NCI-H187 (cell line): ENCODE results near the gene C12orf54.
"Not testable (repeated sequence)": the region's sequence is repeated elsewhere in the genome, so short reads cannot be mapped to it uniquely, and the experiment has no call there.

ENCODE experiments used
- DNase-seq, 2 experiments: peaks; one replicate each; lab custom pipeline; 2025; lab: John Stamatoyannopoulos, UW

Gene C12orf54

DNA sequence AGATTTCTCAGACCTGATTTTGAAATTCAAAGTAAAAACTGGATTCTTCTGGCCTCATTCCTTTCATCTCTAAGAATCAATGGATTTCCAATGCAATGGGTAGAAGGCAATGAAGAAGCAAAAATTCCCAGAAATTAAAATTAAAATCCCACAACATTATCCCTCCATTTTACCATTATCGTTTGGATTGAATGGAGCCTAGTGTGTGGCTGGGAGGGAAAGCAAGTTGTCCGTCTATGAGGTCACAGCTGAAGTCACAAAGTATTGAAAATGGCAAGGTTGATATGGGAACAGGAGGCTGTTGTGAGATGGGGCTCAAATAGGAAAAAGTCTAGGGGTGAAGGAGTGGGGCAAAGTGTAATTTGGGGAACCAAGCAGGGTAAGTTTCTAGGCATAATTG, at the start of gene C12orf54:
C12orf54 (plus strand) TSS at position 301 of the 400 bp plus-strand sequence. CDS start 799 bp downstream, outside the sequence.
- DNase-seq = no peak

DNA sequence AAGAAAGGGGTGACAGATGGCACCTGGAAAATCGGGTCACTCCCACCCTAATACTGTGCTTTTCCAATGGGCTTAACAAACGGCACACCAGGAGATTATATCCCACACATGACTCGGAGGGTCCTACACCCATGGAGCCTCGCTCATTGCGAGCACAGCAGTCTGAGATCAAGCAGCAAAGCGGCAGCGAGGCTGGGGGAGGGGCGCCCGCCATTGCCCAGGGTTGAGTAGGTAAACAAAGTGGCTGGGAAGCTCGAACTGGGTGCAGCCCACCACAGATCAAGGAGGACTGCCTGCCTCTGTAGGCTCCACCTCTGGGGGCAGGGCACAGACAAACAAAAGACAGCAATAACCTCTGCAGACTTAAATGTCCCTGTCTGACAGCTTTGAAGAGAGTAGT, 48.3 kb upstream of the C12orf54 start:
- DNase-seq = not testable (repeated sequence)

DNA sequence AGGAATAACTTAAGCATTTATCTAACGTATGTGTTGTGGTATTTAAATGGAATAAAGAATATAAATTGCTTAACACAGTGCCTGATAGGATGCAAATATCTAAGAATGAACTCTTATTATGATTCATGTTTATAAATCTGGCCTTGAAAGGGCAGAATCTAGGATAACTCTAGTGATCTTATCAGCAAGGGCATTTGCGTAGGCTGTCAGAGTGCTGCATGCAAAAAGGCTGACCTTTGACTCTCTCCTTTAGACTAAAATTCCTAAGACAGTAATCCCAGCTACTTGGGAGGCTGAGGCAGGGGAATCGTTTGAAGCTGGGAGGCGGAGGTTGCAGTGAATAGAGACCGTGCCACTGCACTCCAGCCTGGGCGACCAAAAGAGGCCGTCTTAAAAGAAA, 41.2 kb upstream of the C12orf54 start:
- no peak for DNase-seq

DNA sequence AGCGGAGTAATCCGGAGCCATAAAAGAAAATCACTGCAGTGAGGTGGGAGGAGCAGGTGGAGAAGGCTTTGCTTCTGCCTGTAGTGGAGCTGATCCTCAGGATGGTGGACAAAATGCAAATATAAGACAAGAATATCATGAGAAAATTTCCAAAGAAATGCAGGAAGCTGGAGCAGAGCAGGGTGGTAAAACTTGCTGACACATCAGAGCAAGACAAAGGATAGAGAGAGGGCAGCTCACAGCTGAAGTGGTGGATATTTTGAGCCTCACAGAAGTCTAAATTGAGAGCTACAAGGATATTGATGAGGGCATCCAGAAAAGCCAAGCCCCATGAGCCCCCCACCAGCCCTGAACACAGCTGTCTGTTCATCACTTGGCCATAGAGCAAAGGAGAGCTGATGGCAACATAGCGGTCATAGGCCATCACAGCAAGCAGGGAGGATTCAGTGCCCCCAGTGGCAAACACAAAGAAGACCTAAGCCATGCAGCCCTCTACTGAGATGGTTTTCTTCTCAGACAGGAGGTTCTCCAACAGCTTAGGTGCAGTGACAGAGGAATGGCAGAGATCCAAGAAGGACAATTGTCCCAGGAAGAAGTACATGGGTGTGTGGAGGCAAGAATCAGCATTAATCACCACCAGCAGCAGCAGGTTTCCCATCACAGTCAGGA, 40.0 kb upstream of the C12orf54 start:
- no peak for DNase-seq

DNA sequence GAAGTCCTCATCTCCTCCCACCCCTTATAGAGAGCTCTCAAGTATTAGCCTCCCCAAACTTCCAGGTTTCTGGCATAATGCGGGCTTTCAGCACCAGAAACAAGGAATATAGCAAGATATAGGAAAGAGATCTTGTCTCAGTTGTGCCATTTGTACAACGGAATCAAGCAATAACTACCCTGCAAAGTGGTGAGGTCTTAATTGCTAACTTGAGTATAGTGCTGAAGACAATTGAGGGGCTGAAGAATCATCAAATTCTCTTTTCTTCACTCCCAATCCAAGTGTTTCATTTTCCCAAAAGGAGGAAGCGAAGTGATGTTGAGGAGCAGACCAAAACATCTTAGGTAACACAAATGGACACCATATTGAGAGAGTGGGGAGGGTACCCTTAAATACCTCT, 36.8 kb upstream of the C12orf54 start:
- DNase-seq = no peak

DNA sequence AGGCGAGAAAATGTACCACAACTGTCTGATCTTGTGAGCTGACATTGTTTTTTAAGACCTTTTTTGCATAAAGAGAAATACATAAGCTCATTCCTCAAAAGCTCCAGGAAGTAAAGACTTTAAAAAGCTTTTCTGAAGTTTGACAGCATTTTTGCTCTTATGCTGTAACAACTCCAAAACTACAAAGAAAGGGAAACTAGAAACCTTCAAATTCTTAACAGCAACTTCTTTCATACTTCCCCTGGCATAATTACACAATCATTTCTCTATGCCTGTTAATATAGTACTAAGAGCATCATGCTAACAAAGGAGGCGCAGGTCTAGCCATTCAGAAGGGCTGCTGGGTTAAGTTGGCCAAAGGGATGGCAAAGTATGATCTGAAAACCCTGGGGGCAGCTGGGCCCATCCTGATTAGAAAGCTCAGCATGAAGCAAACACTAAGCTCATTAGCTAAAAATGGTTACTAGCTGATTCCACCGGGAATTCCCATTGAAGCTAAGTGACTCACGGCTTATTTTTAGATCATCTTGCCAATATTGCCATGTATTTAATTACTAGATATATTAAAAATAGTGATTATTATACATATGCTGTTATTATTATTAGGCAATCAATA, 36.0 kb upstream of the C12orf54 start:
- DNase-seq = no peak

DNA sequence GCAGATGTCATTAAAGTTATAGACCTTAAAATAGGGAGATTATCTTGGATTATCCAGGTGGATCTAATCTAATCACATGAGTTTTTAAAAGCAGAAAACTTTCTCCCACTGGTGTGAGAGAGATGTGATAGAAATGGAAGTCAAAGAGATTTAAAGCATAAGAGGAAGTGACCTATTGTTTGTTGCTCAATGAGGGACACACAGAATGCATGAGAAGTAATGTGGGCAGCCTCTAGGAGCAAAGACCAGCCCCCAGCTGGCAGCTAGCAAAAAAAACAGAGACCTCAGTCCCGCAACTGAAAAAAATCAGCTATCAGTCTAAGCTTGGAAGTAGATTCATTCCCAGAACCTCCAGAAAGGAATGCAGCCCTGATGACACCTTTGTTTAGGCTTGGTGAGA, 34.5 kb upstream of the C12orf54 start:
- DNase-seq = no peak

DNA sequence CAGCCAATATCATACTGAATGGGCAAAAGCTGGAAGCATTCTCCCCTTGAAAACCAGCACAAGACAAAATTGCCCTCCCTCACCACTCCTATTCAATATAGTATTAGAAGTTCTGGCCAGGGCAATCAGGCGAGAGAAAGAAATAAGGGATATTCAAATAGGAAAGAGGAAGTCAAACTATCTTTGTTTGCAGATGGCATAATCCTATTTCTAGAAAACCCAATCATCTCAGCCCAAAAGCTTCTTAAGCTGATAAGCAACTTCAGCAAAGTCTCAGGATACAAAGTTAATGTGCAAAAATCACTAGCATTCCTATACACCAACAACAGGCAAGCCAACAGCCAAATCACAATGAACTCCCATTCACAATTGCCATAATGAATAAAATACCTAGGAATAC, 30.9 kb upstream of the C12orf54 start:
- no peak for DNase-seq

DNA sequence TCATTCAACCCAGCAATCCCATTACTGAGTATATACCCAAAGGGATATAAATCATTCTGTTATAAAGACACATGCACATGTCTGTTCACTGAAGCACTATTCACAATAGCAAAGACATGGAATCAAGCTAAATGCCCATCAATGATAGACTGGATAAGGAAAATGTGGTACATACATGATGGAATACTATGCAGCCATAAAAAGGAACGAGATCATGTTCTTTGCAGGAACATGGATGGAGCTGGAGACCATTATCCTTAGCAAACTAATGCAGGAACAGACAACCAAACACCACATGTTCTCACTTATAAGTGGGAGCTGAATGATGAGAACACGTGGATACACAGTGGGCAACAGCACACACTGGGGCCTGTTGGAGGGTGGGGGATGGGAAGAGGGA, 29.3 kb upstream of the C12orf54 start:
- DNase-seq = not testable (repeated sequence)

DNA sequence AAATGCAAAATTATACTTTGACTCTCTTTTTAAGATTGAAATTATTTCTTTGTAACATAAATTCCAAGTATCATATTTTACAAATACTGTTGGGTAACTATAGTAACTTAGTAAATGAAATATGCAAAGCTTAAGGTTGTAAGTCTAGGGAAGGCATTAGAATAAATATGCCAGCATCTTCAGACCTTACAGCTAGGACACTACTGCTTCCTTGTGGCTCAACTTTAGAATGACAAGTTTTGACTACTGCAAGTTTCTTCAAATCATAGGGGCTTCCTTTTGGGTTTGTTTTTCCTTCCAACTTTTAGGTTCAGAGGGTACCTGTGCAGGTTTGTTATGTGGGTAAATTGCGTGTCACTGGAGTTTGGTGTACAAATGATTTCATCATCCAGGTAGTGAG, 27.6 kb upstream of the C12orf54 start:
- DNase-seq = no peak

DNA sequence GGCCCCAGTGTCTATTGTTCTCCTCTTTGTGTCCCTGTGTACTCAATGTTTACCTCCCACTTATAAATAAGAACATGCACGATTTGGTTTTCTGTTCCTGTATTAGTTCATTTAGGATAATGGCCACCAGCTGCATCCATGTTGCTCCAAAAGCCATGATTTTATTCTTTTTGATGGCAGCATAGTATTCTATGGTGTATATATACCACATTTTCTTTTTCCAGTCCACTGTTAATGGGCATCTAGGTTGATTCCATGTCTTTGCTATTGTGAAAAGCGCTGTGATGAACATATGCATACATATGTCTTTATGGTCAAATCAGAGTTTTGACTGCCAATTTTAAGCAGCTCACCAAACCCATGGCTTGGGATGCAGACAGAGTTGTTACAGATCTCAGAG, 27.2 kb upstream of the C12orf54 start:
- no peak for DNase-seq

DNA sequence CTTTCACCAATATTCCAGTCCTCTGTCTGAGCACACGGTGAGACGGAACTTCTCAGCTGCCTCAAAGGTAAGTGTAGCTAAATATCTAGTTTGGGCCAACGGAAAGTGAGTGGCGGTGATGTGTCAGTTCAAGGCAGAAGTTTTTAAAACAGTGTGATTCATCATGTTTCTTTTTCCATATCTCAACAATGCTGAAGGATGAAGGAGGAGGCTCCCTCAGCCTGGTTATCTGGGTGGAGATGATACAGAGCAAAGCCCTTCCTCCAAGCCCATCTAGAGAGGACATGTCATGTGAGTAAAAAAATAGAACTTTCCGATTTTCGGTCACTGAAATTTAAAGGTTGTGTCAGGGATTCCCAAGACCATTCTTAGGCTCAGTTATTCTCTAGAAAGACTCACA, 23.0 kb upstream of the C12orf54 start:
- no peak for DNase-seq

DNA sequence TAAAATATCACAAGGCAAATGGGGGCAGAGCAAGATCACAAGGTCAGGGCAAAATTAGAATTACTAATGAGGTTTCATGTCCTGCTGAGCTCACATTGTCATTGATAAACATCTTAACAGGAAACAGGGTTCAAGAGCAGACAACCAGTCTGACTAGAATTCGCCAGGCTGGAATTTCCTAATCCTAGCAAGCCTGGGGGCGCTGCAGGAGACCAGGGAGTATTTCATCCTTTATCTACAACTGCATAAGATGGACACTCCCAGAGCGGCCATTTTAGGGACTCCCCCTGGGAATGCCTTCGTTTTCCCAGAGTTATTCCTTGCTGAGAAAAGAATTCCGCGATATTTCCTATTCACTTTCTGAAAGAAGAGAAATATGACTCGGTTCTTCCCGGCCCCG, 13.3 kb upstream of the C12orf54 start:
- DNase-seq = not testable (repeated sequence)

DNA sequence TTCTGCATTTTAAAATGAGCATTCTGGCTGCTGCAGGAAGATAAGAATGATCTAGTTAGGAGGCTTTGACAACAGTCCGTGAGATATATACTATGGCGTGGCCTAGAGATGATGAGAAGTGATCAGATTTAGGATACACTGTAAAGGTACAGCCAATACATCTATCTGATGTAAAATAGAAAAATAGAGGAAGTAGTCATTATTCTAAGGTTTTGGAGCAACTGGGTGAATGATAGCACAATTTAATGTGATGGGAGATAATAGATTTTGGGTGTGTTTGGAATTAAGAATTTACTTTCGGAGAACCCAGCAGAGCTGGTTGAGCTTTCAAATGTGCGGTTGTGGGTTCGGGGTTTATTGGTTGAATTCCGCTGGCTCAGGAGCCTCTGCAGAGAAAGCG, 10.0 kb upstream of the C12orf54 start, which contains the start of gene ANP32D:
ANP32D (plus strand) TSS at position 301 of the 400 bp plus-strand sequence. CDS start 106 bp downstream, outside the sequence.
- DNase-seq = no peak

DNA sequence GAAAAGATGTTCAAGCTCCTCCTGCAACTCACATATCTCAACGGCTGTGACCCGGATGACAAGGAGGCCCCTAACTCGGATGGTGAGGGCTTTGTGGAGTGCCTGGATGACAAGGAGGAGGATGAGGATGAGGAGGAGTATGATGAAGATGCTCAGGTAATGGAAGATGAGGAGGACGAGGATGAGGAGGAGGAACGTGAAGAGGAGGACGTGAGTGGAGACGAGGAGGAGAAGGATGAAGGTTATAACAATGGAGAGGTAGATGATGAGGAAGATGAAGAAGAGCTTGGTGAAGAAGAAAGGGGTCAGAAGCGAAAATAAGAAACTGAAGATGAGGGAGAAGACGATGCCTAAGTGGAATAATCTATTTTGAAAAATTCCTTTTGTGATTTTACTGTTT, 9.2 kb upstream of the C12orf54 start:
- DNase-seq = no peak

DNA sequence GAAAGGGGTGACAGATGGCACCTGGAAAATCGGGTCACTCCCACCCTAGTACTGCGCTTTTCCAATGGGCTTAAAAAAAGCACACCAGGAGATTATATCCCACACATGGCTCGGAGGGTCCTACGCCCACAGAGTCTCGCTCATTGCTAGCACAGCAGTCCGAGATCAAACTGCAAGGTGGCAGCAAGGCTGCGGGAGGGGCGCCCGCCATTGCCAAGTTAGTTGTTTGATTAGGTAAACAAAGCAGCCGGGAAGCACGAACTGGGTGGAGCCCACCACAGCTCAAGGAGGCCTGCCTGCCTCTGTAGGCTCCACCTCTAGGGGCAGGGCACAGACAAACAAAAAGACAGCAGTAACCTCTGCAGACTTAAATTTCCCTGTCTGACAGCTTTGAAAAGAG, 7.8 kb upstream of the C12orf54 start:
- DNase-seq = not testable (repeated sequence)

DNA sequence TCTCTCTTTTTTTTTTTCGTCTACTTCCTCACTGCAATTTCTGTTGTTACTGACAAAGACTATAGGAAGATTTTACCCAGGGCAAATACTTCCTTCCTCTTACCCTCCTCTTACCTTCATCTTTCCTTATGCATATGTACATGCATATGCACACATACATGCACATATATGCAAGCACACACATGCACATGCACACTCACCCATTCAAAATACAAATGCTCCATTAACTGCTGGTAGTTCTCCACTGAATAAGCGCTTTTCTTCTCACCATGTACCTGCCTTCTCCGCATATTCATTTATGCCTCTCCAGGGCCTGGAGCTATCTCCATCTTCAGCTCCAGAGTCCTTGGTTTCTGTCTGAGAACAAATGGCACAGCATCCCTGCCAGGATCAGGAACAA, 632 bp downstream of the C12orf54 start:
- no peak for DNase-seq

DNA sequence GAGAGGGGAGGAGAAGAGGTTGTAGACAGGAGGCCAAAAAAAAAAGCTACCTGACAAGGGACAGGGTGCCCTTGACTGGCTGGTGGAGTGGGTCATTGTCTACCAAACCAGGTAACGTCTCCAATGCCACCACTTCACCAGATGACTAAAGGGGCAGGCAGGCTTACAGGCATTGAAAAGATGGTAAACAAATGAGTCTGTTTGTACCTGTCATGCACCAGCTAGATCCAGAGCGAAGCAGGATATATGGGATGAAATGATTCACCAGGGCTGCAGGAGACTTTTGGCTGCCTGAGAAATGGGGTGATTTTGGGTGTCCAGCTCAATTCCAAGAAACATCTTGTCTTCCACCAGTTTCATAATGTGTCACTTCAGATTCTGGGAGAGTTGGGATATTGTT, 4.0 kb downstream of the C12orf54 start:
- DNase-seq = no peak

DNA sequence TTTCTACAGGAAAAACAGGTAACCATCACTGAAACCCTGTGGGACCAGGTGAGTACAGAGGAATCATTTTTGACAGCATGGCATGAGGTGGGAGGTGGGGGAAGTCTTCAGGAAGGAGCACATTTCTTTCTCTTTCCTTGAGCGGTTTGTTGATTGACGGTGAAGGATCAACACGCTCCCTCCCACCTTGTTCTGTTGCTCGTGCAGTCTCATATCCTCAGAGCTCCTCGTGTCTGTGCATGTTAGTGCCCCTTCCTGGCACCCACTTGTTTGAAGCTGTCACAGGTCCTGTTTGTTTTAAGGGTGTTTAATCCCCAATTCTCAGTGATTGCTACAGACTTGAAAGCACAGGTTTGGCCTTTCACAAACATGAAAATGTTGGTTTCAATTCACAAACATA, 4.4 kb downstream of the C12orf54 start:
- no peak for DNase-seq

DNA sequence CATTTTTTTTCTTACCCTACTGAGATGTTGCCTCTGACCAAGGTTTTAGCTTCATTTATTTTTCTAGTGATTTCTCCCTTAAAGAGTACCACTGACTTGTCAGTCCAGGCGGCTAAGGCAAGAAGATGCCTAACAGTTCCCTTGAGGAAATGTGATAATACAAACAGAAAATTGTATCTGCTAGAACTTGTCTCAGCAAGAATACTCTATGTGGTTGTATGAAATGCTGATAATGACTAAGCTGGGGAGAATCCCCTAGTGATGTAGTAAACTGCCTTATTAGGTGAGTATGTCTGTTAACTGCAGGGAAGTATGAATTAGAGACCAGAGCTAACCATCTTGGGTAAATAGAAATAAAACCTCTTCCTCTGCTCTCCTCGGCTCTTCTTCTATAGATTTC, 6.7 kb downstream of the C12orf54 start:
- DNase-seq = no peak

DNA sequence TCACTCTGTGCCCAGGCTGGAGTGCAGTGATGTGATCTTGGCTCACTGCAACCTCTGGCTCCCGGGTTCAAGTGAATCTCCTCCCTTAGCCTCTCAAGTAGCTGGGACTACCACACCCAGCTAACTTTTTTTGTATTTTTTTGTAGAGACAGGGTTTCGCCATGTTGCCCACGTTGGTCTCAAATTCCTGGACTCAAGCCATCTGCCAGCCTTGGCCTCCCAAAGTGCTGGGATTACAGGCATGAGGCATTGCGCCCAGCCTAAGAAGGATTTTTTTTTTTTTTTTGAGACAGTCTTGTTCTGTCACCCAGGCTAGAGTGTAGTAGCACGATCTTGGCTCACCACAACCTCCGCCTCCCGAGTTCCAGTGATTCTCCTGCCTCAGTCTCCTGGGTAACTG, 7.2 kb downstream of the C12orf54 start:
- not testable (repeated sequence) for DNase-seq

DNA sequence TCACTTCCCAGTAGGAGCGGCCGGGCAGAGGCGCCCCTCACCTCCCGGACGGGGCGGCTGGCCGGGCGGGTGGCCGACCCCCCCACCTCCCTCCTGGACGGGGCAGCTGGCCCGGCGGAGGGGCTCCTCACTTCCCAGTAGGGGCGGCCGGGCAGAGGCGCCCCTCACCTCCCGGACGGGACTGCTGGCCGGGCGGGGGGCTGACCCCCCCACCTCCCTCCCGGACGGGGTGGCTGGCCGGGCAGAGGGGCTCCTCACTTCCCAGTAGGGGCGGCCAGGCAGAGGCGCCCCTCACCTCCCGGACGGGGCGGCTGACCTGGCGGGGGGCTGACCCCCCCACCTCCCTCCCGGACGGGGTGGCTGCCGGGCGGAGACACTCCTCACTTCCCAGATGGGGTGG, 18.0 kb downstream of the C12orf54 start:
- not testable (repeated sequence) for DNase-seq

DNA sequence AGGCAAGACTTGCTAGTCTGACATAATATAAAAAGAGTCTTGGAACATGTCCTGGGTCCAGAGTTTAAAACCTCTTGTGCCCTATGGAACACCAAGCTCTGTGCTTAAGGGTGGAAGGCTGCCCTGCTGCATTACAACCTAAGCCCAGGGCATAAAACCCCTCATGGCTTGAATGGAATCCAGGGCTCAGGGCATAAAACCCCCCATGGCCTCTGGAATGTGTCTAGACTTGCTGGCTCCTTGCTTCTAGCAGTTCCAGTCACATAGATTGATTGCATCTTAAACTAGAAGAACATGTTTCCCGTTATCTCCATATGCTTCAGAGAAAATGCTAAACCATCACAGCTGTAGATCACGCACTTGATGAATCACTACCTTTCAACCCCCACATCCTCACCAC, 24.5 kb downstream of the C12orf54 start:
- not testable (repeated sequence) for DNase-seq

DNA sequence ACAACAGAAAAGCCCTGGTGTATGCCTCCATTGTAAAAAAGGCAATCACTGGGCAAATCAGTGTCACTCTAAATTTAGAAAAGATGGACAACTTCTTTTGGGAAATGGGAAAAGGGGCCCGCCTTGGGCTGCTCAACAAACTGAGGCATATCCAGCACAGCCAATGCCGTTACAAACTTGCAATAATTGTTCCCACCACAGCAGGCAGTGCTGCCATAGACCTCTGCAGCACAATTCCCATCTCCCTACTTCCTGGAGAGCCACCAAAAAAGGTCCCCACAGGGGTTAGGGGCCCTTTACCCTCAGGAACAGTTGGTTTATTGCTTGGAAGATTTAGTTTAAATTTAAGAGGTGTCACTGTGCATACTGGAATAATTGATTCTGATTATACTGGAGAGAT, 26.7 kb downstream of the C12orf54 start:
- no peak for DNase-seq
